ENCODE results near the gene CALML4. TPM values are rescaled to one million over a fixed set of nuclear protein-coding genes. Genes with fewer than 3 reads are reported as not detected.
"Not testable (repeated sequence)": the region's sequence is repeated elsewhere in the genome, so short reads cannot be mapped to it uniquely, and the experiment has no call there.

Gene CALML4
- 12.8 TPM for total RNA-seq

DNA sequence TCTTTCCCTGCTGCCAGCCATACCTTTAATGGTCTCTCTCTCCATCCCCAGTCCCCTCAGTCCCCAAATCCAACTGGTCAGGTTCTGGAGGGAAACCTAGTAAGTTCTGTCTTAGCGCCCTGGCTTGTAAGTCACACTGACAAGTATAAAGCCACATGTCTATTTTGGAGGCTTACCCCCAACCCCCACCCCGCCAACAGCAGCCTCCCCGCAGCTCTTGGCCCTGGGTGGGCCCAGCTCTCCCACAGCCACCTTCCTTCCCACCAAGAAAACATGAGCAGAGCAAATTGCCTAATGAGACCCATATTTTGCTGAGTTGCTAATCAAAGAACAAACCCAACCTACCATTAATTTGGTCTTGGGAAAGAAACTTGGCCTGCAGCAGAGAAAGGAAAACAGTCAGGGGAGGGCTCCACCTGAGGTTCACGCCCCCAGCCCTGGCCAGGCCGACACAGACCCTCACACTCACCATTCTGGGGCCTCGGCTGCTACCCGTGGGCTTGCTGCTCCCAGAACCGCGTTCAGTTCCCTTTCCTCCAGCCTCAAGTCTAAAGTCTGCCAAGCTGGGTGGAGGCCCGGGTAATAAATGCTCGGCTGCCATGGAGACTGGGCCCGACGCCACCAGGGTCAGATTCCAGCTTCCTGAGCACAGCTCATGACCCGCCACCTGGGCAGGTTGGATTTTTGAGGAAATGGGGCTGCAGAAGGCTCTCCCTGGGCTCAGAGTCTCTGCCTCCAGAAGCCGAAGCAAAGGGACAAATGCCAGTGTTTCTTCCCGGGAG, at the start of gene CALML4:
TSS of gene CALML4 (minus strand) at position 557 of the 782 bp plus-strand sequence. CDS start at position 472, 85 bp downstream.
- intact Hi-C loops (cut with DNase I), result no loop called here
- ATAC-seq, result peak; percentile 77

DNA sequence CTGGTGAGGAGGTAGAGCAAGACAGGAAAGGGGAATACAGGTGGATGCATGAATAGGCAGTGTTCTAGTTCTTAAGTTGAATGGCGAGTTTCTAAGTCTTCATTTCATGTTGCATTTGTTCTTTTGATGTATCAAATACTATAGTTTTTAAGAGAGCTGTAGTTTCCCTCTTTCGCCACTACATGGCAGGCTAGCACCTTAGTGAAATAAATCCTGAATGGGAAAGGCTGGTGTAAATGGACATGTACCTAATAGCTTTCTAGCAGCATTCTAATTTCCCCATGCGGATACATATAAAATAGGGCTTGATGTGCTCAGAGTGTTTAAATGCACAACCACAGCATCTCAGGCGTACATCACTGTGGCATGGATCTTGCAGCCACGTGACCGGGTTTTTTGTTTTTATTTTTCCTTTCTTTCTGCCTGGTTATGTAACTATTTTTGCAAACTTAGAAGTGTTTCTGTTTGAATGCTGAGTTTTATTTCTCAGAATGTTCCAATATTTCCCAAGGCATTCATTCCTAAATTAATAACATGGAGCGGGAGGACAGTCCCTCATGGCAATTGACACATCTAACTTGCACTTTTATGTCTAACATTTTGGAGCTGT, 47.9 kb upstream of the CALML4 start:
- DNase-seq (ENCODE audit: low spot score), result no peak
- peak; percentile 30 for ATAC-seq
- intact Hi-C loops (cut with DNase I), result no loop called here

More for the DNA sequence above, at the start of gene CALML4:
- DNase-seq (ENCODE audit: low spot score), result peak; percentile 82

GRCh38 chr15:68249058-68249713, 44.1 kb upstream of the CALML4 start:
- DNase-seq (ENCODE audit: low spot score), result no peak
- ATAC-seq, result no peak
- intact Hi-C loops (cut with DNase I), result no loop called here

DNA sequence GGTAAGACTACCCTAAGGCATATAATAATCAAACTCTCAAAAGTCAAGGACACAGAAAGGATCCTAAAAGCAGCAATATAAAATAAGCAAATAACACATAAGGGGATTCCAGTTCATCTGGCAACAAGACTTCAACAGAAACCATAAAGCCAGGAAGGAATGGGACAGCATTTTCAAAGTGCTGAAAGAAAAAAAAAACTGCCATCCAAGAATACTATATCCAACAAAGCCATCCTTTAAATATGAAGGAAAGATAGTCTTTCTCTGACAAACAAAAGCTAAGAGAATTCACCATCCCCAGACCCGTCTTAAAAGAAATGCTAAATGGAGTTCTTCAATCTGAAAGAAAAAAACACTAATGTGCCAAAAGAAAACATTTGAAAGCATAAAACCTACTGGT, 39.1 kb upstream of the CALML4 start:
- no peak for DNase-seq (ENCODE audit: low spot score)
- ATAC-seq, result no peak
- intact Hi-C loops (cut with DNase I), result no loop called here

DNA sequence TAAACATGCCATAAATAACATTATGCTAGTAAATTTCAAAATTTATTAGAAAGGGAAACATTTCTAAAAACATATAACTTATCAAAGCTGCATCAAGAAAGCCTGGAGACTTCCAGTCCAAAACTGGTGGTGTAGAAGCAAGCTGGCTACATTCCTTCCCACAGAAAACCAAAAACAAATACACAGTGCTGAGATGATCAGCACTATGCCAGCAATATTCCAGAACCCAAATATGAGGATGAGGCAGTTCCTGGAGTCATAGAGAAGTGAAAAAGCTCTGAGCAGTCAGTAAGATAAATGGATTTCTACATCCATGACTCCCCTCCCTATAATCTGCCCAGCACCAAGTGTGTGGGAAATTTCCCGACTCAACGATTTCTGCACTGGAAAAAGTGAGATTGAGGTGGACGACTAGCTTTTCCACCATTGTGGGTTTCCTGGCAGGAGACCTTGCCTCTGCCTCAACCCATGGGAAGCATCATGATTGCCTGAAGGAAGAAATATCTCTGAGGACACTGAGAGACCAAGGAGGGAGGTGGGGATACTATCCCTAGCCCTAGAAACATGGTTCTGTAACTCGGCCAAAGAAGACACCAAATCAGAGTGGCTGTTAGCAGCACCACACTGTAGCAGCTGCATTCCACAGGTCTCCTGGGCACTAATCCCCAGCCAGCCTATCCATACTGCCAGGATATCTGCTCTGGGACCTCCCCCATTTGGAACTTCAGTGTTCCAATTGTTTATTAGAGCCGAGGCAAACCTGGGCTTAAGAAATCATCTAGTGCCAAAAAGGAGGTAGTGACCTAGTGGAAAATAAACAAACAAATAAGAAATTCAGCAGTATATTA, 36.2 kb upstream of the CALML4 start:
- DNase-seq (ENCODE audit: low spot score) (no peak), ATAC-seq (no peak)
- intact Hi-C loops (cut with DNase I), result no loop called here

- ATAC-seq (no peak), DNase-seq (ENCODE audit: low spot score) (no peak)
- intact Hi-C loops (cut with DNase I), result no loop called here
These were observed 33.9 kb upstream of the CALML4 start for GRCh38 chr15:68239025-68239424.

DNA sequence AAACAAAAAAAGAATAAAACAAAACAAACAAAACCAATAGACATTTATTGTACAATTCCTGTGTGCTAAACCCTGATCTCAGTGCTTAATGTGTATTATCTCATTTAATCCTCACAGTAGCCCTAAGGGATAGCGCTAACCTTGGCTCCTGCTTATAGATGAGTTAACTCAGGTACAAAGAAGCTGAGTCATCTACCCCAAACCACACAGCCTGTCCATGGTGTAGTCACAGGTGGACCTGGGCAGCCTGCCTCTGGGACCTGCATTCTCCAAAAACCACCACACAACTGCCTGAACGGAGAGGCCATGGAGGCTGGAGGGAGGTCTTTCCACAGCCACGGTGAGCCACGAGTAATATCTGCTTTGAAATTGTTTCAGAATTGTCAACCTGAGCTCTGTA, 29.9 kb upstream of the CALML4 start:
- intact Hi-C loops (cut with DNase I), result no loop called here
- no peak for ATAC-seq

DNA sequence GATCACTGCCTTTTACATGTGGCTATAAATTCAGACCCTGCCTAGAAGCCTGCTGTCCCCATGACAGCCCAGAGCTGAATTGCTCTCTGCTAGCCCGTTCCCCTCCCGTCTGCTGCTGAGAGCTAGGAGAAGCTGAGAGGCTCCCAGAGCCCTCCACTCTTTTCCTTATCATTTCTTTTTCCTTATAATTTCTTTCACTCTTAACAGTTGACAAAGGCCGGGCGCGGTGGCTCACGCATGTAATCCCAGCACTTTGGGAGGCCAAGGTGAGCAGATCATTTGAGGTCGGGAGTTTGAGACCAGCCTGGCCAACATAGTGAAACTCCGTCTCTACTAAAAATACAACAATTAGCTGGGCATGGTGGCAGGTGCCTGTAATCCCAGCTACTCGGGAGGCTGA, 29.4 kb upstream of the CALML4 start:
- DNase-seq (ENCODE audit: low spot score); ATAC-seq; intact Hi-C loops (cut with DNase I): not testable (repeated sequence)

More for the DNA sequence above, 29.9 kb upstream of the CALML4 start:
- no peak for DNase-seq (ENCODE audit: low spot score)

- intact Hi-C loops (cut with DNase I), result no loop called here
- ATAC-seq, result no peak
- DNase-seq (ENCODE audit: low spot score), result no peak
These were observed 28.9 kb upstream of the CALML4 start for GRCh38 chr15:68234060-68234459.

DNA sequence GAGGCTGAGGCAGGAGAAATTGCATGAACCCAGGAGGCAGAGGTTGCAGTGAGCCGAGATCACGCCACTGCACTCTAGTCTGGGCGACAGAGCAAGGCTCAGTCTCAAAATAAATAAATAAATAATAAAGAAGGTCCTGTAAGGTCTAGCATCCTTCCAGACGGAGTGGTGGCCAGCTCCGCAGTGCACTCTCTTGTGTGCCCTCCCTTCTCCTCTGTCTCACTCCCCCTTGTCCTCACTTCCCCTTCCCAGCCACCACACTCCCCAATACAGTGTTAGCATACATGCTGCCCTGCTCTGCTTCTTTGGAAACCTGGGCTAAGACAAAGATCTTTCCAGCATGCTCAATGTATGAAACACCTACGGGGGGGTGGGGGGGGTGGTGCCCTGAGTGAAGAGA, 27.8 kb upstream of the CALML4 start:
- DNase-seq (ENCODE audit: low spot score), result no peak
- no peak for ATAC-seq
- intact Hi-C loops (cut with DNase I), result no loop called here

DNA sequence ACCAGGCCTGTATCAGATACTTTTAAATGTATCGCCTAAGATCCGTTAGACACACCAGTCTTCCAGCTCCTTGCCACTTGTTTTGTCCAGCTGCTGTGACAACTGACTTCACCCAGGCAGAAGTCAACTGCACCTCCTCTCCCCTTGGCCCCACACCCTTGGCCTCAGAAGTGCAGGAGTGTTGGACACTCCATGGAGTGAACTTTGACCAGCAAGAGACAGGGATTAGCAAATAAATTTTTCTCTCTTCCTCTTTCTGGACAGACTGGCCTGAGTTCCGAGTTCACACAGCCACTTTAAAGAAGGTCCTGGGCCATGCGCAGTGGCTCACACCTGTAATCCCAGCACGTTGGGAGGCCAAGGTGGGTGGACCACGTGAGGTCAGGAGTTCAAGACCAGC, 27.3 kb upstream of the CALML4 start:
- no peak for DNase-seq (ENCODE audit: low spot score)
- intact Hi-C loops (cut with DNase I), result no loop called here
- no peak for ATAC-seq

- DNase-seq (ENCODE audit: low spot score) (no peak), ATAC-seq (no peak)
- intact Hi-C loops (cut with DNase I), result no loop called here
These were observed 26.1 kb upstream of the CALML4 start for GRCh38 chr15:68231102-68231818.

DNA sequence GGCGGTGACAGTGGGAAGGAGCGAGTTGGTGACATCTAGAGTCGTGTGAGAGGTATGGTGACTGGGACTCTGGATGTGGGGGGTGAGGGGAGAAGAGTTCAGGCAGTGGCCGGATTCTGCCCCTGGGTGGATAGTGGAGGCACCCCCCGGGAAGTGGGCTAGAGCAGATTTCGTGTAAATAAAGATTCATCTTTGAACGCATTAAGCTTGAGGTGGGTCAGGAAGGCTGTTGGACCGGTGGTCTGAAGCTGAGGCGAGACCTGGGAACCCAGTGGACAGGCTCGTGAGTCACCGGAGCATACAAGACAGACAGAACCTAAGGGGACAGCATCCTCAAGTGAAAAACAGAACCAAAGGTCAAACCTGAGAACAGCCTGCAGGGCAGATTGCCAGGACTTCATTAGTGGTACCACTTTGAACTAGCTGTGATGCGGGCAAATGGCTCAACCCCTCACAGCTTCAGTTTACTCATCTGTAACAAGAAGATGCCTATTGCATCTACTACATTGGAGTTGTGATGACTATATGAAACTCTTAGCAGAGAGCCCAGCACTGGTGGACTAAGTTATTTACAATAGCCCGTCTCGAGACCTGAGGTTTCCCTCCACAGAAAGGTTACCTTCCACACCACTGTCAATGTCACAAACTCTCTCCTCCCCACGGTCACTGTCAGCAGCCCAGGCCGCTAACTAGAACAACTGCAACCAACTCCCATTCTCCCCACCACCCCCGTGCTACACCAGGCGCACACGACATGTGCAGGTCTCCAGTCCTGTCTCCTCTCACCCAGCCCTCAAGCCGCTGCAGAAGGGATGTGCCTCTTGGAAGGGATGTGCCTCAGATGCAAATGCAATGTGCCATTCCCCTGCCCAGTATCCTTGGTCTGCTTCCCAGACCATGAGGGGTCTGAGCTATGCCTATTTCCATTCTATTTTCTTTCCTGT, 25.3 kb upstream of the CALML4 start:
- intact Hi-C loops (cut with DNase I), result no loop called here
- DNase-seq (ENCODE audit: low spot score) (no peak), ATAC-seq (peak; percentile 7)

DNA sequence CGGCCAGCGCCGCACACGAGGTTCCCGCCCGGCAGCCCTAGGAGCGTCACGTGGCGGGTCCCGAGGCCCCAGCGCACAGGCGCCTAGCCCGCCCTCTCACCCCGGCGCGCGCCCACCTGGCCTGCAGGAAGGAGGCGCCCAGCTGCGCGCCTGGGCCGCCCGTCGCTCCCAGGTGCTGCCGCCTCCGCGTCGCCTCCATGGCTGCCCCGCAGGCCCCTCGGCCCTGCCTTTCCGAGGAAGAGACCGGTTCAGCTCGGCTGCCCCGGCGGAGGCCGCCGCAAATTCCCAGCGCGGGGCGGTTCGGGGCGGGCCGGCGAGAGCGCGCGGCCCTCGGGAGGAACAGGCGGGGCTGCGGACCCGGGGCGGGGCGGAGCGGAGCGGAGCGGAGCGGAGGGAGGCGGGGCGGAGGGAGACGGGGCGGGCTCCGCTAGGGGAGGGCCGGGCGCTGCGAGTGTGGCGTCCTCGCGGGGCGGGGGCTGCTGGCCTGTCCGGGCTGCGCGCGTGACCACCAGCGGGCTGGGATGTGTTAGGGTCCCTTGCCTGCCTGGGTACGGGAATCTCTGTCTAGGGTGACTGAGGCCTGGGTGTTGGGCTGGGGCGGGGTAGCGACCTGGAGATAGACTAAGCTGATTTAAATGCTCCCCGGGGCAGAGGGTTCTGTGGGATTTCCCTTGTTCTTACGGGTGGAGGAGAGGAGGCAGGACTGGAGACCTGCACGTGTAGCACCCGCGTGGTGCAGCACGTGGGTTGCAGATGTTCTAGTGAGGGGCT, 24.4 kb upstream of the CALML4 start, which contains the start of gene CLN6:
TSS of gene CLN6 (minus strand) at position 343 of the 771 bp plus-strand sequence. CDS start at position 199, 144 bp downstream.
- intact Hi-C loops (cut with DNase I), result no loop called here
- DNase-seq (ENCODE audit: low spot score) (peak; percentile 90), ATAC-seq (peak; percentile 92)

DNA sequence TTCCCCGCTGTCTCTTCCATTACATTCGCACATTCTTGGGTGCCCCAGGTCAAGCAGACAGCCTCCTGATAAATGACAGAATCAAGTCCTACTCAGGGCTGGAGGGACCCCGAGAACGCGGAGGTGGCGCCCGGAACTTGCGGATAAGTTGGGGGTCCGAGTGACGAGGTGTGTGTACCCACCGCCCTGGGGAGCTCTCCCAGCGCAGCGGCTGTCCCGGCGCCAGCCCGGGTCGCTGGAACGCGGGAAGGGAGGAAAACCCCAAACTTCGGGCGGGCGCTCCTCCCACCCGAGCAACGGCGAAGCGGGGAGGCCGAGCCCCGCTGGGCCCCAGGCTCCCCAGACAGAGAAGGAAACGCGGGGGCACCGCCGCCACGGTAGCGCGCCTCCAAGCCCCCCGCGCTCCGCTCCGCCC, 23.8 kb upstream of the CALML4 start:
- no peak for DNase-seq (ENCODE audit: low spot score)
- peak; percentile 3 for ATAC-seq
- intact Hi-C loops (cut with DNase I), result no loop called here

DNA sequence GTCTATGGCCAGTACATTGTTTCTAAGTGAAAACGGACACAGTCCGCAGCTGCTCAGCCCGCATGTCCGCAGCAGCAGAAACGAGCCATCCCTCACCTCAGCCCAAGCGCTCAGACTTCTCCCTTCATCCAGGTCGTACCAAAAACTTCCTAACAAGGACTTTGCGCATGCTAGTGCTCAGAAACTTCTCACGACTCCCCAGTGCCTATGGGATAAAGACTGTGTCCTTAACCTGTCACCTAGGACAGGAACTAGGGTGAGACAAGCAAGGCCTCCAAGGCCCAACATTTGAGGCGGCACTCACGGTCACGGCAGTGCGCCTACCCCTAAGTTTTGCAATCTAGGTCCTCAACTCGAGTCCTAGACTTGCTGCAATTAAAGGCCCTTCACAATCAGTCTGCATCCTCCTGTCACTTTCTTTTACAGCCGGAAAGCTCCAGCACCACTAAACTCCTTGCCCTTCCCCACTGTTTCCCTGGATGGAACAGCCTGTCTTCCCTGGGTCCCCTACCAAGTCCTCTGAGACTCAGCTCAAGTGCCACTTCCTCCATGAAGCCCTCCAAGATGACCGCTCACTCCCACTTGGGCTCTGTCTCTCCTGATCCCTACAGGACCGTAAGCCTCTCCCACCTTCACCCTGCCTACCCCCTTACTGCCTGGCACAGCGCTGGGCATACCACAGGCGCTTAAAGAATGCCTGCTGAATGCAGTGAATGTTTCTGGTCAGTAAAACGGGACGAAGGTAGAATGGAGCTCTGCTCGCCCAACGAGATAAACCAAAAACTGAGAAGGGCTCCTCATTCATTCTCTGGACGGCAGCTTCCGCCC, 23.2 kb upstream of the CALML4 start:
- no peak for ATAC-seq
- no peak for DNase-seq (ENCODE audit: low spot score)
- intact Hi-C loops (cut with DNase I), result no loop called here
